ENCODE results near the gene UQCRQ. TPM values are rescaled to one million over a fixed set of nuclear protein-coding genes. Genes with fewer than 3 reads are reported as not detected.

UQCRQ gene
- total RNA-seq, 6 donors from 2014 or later: 44.6 to 327 (median 103) TPM

DNA sequence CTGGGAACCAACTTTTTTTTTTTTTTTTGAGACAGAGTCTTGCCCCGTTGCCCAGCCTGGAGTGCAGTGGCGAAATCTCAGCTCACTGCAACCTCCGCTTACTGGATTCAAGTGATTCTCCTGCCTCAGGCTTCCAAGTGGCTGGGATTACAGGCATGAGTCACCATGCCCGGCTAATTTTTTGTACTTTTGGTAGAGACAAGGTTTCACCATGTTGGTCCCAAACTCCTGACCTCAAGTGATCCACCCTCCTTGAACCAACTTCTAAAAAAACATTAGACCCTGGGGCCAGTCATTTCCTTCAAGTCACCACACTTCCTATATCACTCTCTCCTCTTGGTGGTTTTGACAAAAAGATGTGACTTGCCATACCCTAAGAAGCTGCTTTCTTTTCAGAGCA lies 25.1 kb upstream of the UQCRQ start:
- H3K27ac ChIP-seq: peak overlapping the region; percentile 67 to 89 (median 78)
- no peak for TF ChIP-seq POLR2A (IDR thresholded peaks at IDR 0.05)
- TF ChIP-seq POLR2AphosphoS5 (IDR thresholded peaks at IDR 0.05): no peak
- TF ChIP-seq, protein P1, sequence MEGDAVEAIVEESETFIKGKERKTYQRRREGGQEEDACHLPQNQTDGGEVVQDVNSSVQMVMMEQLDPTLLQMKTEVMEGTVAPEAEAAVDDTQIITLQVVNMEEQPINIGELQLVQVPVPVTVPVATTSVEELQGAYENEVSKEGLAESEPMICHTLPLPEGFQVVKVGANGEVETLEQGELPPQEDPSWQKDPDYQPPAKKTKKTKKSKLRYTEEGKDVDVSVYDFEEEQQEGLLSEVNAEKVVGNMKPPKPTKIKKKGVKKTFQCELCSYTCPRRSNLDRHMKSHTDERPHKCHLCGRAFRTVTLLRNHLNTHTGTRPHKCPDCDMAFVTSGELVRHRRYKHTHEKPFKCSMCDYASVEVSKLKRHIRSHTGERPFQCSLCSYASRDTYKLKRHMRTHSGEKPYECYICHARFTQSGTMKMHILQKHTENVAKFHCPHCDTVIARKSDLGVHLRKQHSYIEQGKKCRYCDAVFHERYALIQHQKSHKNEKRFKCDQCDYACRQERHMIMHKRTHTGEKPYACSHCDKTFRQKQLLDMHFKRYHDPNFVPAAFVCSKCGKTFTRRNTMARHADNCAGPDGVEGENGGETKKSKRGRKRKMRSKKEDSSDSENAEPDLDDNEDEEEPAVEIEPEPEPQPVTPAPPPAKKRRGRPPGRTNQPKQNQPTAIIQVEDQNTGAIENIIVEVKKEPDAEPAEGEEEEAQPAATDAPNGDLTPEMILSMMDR (IDR thresholded peaks at IDR 0.05): no peak
- TF ChIP-seq EP300 (IDR thresholded peaks at IDR 0.05): no peak
- H3K27me3 ChIP-seq: no peaks in the 10 kb centered on the region
- no peaks in the 10 kb centered on the region for H3K9me3 ChIP-seq
- DNase-seq (peak in 1 of 2 donors; percentile 79), ATAC-seq (ENCODE audit: low FRiP score in 2 of 2) (peak; percentile 24 to 32)
- H3K4me1 ChIP-seq: peaks cover 23 to 30% (median 26%) of the 10 kb centered on the region in 4 donors
- H3K36me3 ChIP-seq: no peaks in the 10 kb centered on the region
- 68 to 74% methylated on average over 4 of the region's 4 CpGs for WGBS, 2 donors
- H3K4me3 ChIP-seq: no peak overlapping the region

DNA sequence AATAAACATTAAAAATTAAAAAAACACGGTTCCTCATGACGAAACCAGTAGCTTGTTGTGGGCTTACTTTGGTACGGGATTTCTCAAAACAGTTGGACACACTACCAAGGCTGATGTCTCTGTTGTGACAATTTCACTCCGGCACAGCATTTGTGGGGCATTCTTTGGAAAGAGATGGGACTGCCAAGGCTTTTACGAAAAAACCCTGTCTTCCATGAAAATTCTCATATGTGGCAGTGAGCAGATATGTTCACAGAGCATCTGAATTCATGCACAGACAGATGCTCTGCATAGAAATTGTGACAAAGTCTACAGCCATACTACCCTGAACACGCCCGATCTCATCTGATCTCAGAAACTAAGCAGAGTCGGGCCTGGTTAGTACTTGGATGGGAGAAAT lies 18.2 kb upstream of the UQCRQ start:
- Histone ChIP-seq H3K9me3 (no peaks in the 10 kb centered on the region), H3K36me3 (no peaks in the 10 kb centered on the region), H3K27me3 (no peaks in the 10 kb centered on the region), H3K4me3 (no peak overlapping the region), H3K4me1 (peaks cover 0 to under 1% (median 0%) of the 10 kb centered on the region in 4 donors), H3K27ac (no peak overlapping the region)
- DNase-seq: no peak
- TF ChIP-seq POLR2AphosphoS5 (IDR thresholded peaks at IDR 0.05): no peak
- TF ChIP-seq, protein P1 (IDR thresholded peaks at IDR 0.05): no peak
- TF ChIP-seq EP300 (IDR thresholded peaks at IDR 0.05): no peak
- TF ChIP-seq POLR2A (IDR thresholded peaks at IDR 0.05): no peak
- 92 to 93% methylated on average over 8 of the region's 8 CpGs for WGBS, 2 donors
- ATAC-seq (ENCODE audit: low FRiP score in 2 of 2): no peak

DNA sequence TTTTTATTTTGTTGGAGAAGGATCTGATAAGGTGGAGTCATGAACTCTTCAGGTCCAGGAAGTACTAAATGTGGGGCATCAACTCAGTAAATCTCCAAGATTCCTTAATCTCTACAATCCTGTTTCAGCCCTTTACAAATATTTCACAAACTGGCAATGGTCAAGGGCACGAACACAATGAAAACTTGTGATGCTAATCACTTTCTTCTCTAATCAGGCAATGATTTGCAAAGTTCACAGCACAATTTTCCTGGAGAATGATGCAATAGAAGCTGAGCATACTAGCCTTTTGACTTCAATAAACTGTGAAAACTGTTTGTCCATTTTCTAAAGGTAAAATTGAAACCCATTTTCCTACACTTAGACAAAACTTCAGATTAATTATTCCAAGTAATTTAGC lies 17.1 kb upstream of the UQCRQ start:
- no peaks in the 10 kb centered on the region for H3K27me3 ChIP-seq
- no peak for ATAC-seq (ENCODE audit: low FRiP score in 2 of 2)
- 23 to 46% methylated on average over 1 of the region's 1 CpG for WGBS, 2 donors

DNA sequence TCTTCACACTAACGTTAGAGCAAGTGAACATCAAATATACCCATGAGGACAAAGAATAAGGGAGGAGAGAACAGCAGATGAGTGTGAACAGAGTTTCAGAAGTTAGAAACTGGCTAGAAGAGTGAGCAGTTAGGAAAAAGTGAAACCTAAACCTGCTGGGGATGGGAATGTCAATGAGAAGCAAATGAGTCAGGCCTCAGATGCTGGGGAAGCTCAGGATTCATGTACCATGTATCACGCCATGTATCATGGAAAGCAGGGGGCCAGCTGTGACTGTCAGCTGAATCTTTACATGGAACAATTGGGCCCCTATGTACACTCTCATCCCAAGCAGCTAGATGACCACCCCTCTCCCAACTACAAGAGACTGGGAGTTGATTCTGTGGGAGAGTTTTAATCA lies 16.4 kb upstream of the UQCRQ start:
- no peak for ATAC-seq (ENCODE audit: low FRiP score in 2 of 2)
- H3K27ac ChIP-seq: no peak overlapping the region
- H3K27me3 ChIP-seq: no peaks in the 10 kb centered on the region

More for the DNA sequence above, 17.1 kb upstream of the UQCRQ start:
- no peak overlapping the region for H3K4me3 ChIP-seq
- TF ChIP-seq POLR2AphosphoS5 (IDR thresholded peaks at IDR 0.05): no peak
- no peak for TF ChIP-seq EP300 (IDR thresholded peaks at IDR 0.05)
- TF ChIP-seq, protein P1 (IDR thresholded peaks at IDR 0.05): no peak
- TF ChIP-seq POLR2A (IDR thresholded peaks at IDR 0.05): no peak
- DNase-seq: no peak
- no peak overlapping the region for H3K27ac ChIP-seq
- H3K36me3 ChIP-seq: no peaks in the 10 kb centered on the region
- H3K4me1 ChIP-seq: peaks cover 0 to 5% (median 2%) of the 10 kb centered on the region in 4 donors
- no peaks in the 10 kb centered on the region for H3K9me3 ChIP-seq

More for the DNA sequence above, 16.4 kb upstream of the UQCRQ start:
- Histone ChIP-seq H3K9me3 (no peaks in the 10 kb centered on the region), H3K4me1 (peaks cover 0 to 5% (median 2%) of the 10 kb centered on the region in 4 donors), H3K4me3 (no peak overlapping the region), H3K36me3 (no peaks in the 10 kb centered on the region)
- DNase-seq: no peak
- 72 to 80% methylated on average over 2 of the region's 2 CpGs for WGBS, 2 donors
- no peak for TF ChIP-seq POLR2AphosphoS5 (IDR thresholded peaks at IDR 0.05)
- TF ChIP-seq POLR2A (IDR thresholded peaks at IDR 0.05): no peak
- TF ChIP-seq EP300 (IDR thresholded peaks at IDR 0.05): no peak
- TF ChIP-seq, protein P1 (IDR thresholded peaks at IDR 0.05): no peak

Data from upper lobe of left lung (tissue), 6 donors.